Superior temporal gyrus (tissue), 1 donor: ENCODE data around the gene DENND6B.

Source experiments
- DNase-seq: peaks from one replicate; pipeline ENCODE4 v3.0.0-alpha.2; 2016; ENCODE audit errors: extremely low spot score

Gene DENND6B

GRCh38 chr22:50303848-50304527 lies 22.8 kb downstream of the DENND6B start:
- no peak for DNase-seq

GRCh38 chr22:50303515-50303847 lies 23.3 kb downstream of the DENND6B start:
- DNase-seq = no peak

- DNase-seq = no peak
Observed at GRCh38 chr22:50302564-50302963, 24.2 kb downstream of the DENND6B start.

GRCh38 chr22:50302041-50302541 lies 24.7 kb downstream of the DENND6B start:
- no peak for DNase-seq

GRCh38 chr22:50301581-50301991 lies 25.2 kb downstream of the DENND6B start:
- no peak for DNase-seq

- DNase-seq = no peak
Observed at GRCh38 chr22:50300620-50301257, 26.1 kb downstream of the DENND6B start.

- DNase-seq = no peak
Observed at GRCh38 chr22:50299785-50300619, 26.8 kb downstream of the DENND6B start.

GRCh38 chr22:50298937-50299784 lies 27.7 kb downstream of the DENND6B start:
- no peak for DNase-seq

- DNase-seq = no peak
Observed at GRCh38 chr22:50298266-50298637, 28.6 kb downstream of the DENND6B start.

GRCh38 chr22:50297510-50298265 lies 29.1 kb downstream of the DENND6B start:
- DNase-seq = no peak

- DNase-seq = no peak
Observed at GRCh38 chr22:50296658-50297490, 29.9 kb downstream of the DENND6B start.

- no peak for DNase-seq
Observed at GRCh38 chr22:50294319-50294656, 32.5 kb downstream of the DENND6B start.

- DNase-seq = no peak
Observed at GRCh38 chr22:50293441-50294318, 33.1 kb downstream of the DENND6B start.

- no peak for DNase-seq
Observed at GRCh38 chr22:50292643-50293440, 34.0 kb downstream of the DENND6B start.

GRCh38 chr22:50289942-50290630 lies 36.7 kb downstream of the DENND6B start:
- DNase-seq = no peak

- DNase-seq = no peak
Observed at GRCh38 chr22:50289151-50289941, 37.5 kb downstream of the DENND6B start.

- no peak for DNase-seq
Observed at GRCh38 chr22:50287731-50288130, 39.1 kb downstream of the DENND6B start.
